ENCODE measurements around the gene SPON2. TPM values are rescaled to one million over a fixed set of nuclear protein-coding genes. Genes with fewer than 3 reads are reported as not detected.

The SPON2 gene
- total and polyA plus RNA-seq, 2 donors from 2014 or later, result 16.7 to 116 TPM

DNA sequence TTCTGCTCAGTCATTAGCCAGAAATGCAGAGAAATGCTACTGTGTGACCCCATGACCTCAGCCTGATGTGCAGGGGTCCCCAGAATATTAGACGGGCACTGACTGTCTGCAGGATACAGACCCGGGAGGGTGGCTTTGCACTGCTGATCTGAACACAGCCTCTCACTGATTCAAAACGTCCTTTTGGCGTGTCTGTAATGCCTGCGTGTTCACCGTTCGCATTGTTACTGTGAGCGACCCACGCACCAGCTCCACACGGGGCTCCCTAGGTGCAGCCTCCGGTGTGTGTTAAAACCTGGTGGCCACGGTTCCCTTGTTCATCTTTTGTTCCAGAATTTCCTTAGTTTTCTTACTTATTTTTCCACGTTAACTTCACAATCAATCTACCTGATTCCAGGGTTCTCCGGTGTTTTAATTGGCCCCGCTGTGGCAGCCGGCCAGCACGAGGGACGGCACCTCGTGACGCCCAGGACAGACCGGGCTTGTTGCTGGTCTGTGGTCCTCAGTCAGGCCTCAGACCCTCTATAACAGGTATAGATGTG, 32.0 kb upstream of the SPON2 start:
- H3K36me3 ChIP-seq (ENCODE audit: control insufficient read depth in 2 of 3, insufficient read depth in 3 of 3, low read length in 3 of 3), result no peaks in the 10 kb centered on the region
- H3K27ac ChIP-seq (ENCODE audit: low read depth in 2 of 2, low read length in 2 of 2), result no peak overlapping the region
- H3K27me3 ChIP-seq (ENCODE audit: control insufficient read depth, insufficient read depth, low read length), result no peaks in the 10 kb centered on the region
- FAIRE-seq, result no peak
- no peak overlapping the region for H3K4me3 ChIP-seq (ENCODE audit: low read length in 3 of 3)
- TF ChIP-seq, protein P1, sequence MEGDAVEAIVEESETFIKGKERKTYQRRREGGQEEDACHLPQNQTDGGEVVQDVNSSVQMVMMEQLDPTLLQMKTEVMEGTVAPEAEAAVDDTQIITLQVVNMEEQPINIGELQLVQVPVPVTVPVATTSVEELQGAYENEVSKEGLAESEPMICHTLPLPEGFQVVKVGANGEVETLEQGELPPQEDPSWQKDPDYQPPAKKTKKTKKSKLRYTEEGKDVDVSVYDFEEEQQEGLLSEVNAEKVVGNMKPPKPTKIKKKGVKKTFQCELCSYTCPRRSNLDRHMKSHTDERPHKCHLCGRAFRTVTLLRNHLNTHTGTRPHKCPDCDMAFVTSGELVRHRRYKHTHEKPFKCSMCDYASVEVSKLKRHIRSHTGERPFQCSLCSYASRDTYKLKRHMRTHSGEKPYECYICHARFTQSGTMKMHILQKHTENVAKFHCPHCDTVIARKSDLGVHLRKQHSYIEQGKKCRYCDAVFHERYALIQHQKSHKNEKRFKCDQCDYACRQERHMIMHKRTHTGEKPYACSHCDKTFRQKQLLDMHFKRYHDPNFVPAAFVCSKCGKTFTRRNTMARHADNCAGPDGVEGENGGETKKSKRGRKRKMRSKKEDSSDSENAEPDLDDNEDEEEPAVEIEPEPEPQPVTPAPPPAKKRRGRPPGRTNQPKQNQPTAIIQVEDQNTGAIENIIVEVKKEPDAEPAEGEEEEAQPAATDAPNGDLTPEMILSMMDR (IDR thresholded peaks at IDR 0.05; ENCODE audit: borderline replicate concordance, extremely low read depth, insufficient read depth), result no peak
- intact Hi-C loops (cut with DNase I), result no loop called here
- peak in 3 of 5 donors; percentile 2 to 51 (median 24) for DNase-seq
- H3K4me1 ChIP-seq (ENCODE audit: control insufficient read depth in 2 of 3, insufficient read depth in 2 of 3, low read depth in 1 of 3, low read length in 3 of 3), result peaks cover 0 to 20% (median 3%) of the 10 kb centered on the region in 3 donors
- no peak overlapping the region for H3K9ac ChIP-seq (ENCODE audit: low read length in 3 of 3)
- no peaks in the 10 kb centered on the region for H3K9me3 ChIP-seq (ENCODE audit: control insufficient read depth in 2 of 3, insufficient read depth in 1 of 3, low read length in 3 of 3)

GRCh38 chr4:1203026-1203616, 30.7 kb upstream of the SPON2 start:
- H3K36me3 ChIP-seq (ENCODE audit: control insufficient read depth in 2 of 3, insufficient read depth in 3 of 3, low read length in 3 of 3), result no peaks in the 10 kb centered on the region
- no peaks in the 10 kb centered on the region for H3K9me3 ChIP-seq (ENCODE audit: control insufficient read depth in 2 of 3, insufficient read depth in 1 of 3, low read length in 3 of 3)
- peaks cover 0 to 12% (median 3%) of the 10 kb centered on the region in 3 donors for H3K4me1 ChIP-seq (ENCODE audit: control insufficient read depth in 2 of 3, insufficient read depth in 2 of 3, low read depth in 1 of 3, low read length in 3 of 3)
- intact Hi-C loops (cut with DNase I), result no loop called here
- no peaks in the 10 kb centered on the region for H3K27me3 ChIP-seq (ENCODE audit: control insufficient read depth, insufficient read depth, low read length)
- TF ChIP-seq, protein P1 (IDR thresholded peaks at IDR 0.05; ENCODE audit: borderline replicate concordance, extremely low read depth, insufficient read depth), result no peak
- no peak overlapping the region for H3K27ac ChIP-seq (ENCODE audit: low read depth in 2 of 2, low read length in 2 of 2)
- FAIRE-seq (no peak), DNase-seq (peak in 2 of 5 donors; percentile 9 to 36)
- H3K9ac ChIP-seq (ENCODE audit: low read length in 3 of 3), result no peak overlapping the region
- no peak overlapping the region for H3K4me3 ChIP-seq (ENCODE audit: low read length in 3 of 3)

GRCh38 chr4:1202526-1203011, 30.2 kb upstream of the SPON2 start:
- DNase-seq, result peak in 3 of 5 donors; percentile 3 to 69 (median 39)
- TF ChIP-seq, protein P1 (IDR thresholded peaks at IDR 0.05; ENCODE audit: borderline replicate concordance, extremely low read depth, insufficient read depth), result no peak

More at GRCh38 chr4:1202526-1203011, 30.2 kb upstream of the SPON2 start:
- no peaks in the 10 kb centered on the region for H3K36me3 ChIP-seq (ENCODE audit: control insufficient read depth in 2 of 3, insufficient read depth in 3 of 3, low read length in 3 of 3)
- H3K4me3 ChIP-seq (ENCODE audit: low read length in 3 of 3), result no peak overlapping the region
- H3K27me3 ChIP-seq (ENCODE audit: control insufficient read depth, insufficient read depth, low read length), result no peaks in the 10 kb centered on the region
- intact Hi-C loops (cut with DNase I), result no loop called here
- H3K27ac ChIP-seq (ENCODE audit: low read depth in 2 of 2, low read length in 2 of 2), result peak overlapping the region in 1 of 2 donors; percentile 57
- peaks cover 0 to 12% (median 3%) of the 10 kb centered on the region in 3 donors for H3K4me1 ChIP-seq (ENCODE audit: control insufficient read depth in 2 of 3, insufficient read depth in 2 of 3, low read depth in 1 of 3, low read length in 3 of 3)
- H3K9ac ChIP-seq (ENCODE audit: low read length in 3 of 3), result no peak overlapping the region
- no peak for FAIRE-seq
- H3K9me3 ChIP-seq (ENCODE audit: control insufficient read depth in 2 of 3, insufficient read depth in 1 of 3, low read length in 3 of 3), result no peaks in the 10 kb centered on the region

Data from kidney (tissue), 14 donors.